Tibial nerve (tissue), 4 donors: Measurements from ENCODE around the gene MRPS7.

Experiments
- CTCF ChIP-seq, 5 experiments: fragments of 200-600 bp in 3 of 5; fragments of 450-650 bp in 2 of 5; sonication (generic) in 3 of 5; IDR thresholded peaks; one replicate each; pipeline ENCODE4 v1.5.1; 2016 to 2019; ENCODE audit warnings: antibody characterized with exemption in 5 of 5, mild to moderate bottlenecking in 3 of 5, moderate library complexity in 2 of 5
- EP300 ChIP-seq, 2 donors: sonication (generic); formaldehyde crosslinking; IDR thresholded peaks; one replicate each; pipeline ENCODE4 v1.6.1; 2017; ENCODE audit warnings: antibody characterized with exemption in 2 of 2, mild to moderate bottlenecking in 1 of 2
- POLR2A ChIP-seq, 2 donors: fragments of 450-650 bp; IDR thresholded peaks; one replicate each; pipeline ENCODE4 v1.6.1; 2017; ENCODE audit warnings: antibody characterized with exemption in 2 of 2, mild to moderate bottlenecking in 2 of 2, moderate library complexity in 2 of 2

- no peak for TF ChIP-seq CTCF (IDR thresholded peaks at IDR 0.05)
- TF ChIP-seq POLR2A (IDR thresholded peaks at IDR 0.05), result no peak
- no peak for TF ChIP-seq EP300 (IDR thresholded peaks at IDR 0.05)
Observed at GRCh38 chr17:75249564-75249963, 12.1 kb upstream of the MRPS7 start.
